Glutamatergic neuron (in vitro differentiated cells): ENCODE results near the gene CD300A. TPM values are rescaled to one million over a fixed set of nuclear protein-coding genes. Genes with fewer than 3 reads are reported as not detected.
"Not testable (repeated sequence)": the region's sequence is repeated elsewhere in the genome, so short reads cannot be mapped to it uniquely, and the experiment has no call there.

Experiments
- DNase-seq: peaks from one replicate; pipeline ENCODE4 v3.0.0; 2022
- H3K27ac Mint-ChIP-seq: one replicate; pipeline ENCODE4 v1.8.0; 2020; ENCODE audit warnings: mild to moderate bottlenecking, mixed read lengths, inconsistent platforms; ENCODE audit not compliant: unreplicated experiment
- H3K27me3 Mint-ChIP-seq: one replicate; pipeline ENCODE4 v1.8.0; 2020; ENCODE audit warnings: mild to moderate bottlenecking, moderate library complexity, mixed read lengths, inconsistent platforms; ENCODE audit not compliant: unreplicated experiment
- H3K36me3 Mint-ChIP-seq: one replicate; pipeline ENCODE4 v1.8.0; 2020; ENCODE audit warnings: mild to moderate bottlenecking, mixed read lengths, inconsistent platforms; ENCODE audit not compliant: unreplicated experiment
- H3K4me1 Mint-ChIP-seq: one replicate; pipeline ENCODE4 v1.8.0; 2020; ENCODE audit warnings: mild to moderate bottlenecking, low read depth, mixed read lengths, inconsistent platforms; ENCODE audit not compliant: unreplicated experiment
- H3K4me3 Mint-ChIP-seq: one replicate; pipeline ENCODE4 v1.8.0; 2020; ENCODE audit warnings: mild to moderate bottlenecking, mixed read lengths, inconsistent platforms; ENCODE audit not compliant: unreplicated experiment
- H3K9me3 Mint-ChIP-seq: one replicate; pipeline ENCODE4 v1.8.0; 2020; ENCODE audit warnings: mild to moderate bottlenecking, moderate library complexity, mixed read lengths, inconsistent platforms; ENCODE audit not compliant: unreplicated experiment
- CTCF ChIP-seq: fragments of 200-600 bp; sonication (generic); IDR thresholded peaks from one replicate; pipeline ENCODE4 v1.5.0; 2021; ENCODE audit not compliant: partially characterized antibody, unreplicated experiment
- total RNA-seq: library from RNA; stranded (reverse); fragmentation: NEBNext Ultra II Directional; extraction: Animal tissue kit (Norgen Biotek cat#: 25700); gene quantifications from one replicate; pipeline ENCODE4 v1.2.1, GENCODE V29; 2021; ENCODE audit not compliant: unreplicated experiment

The CD300A gene
- total RNA-seq, 1 donor from 2014 or later = 0.25 TPM

- H3K27me3 Mint-ChIP-seq = peaks cover 6% of the 10 kb centered on the region
- H3K4me3 Mint-ChIP-seq = no peak overlapping the region
- H3K27ac Mint-ChIP-seq = no peak overlapping the region
- no peaks in the 10 kb centered on the region for H3K4me1 Mint-ChIP-seq
- TF ChIP-seq CTCF = no peak
- peaks cover 3% of the 10 kb centered on the region for H3K9me3 Mint-ChIP-seq
- DNase-seq = no peak
- H3K36me3 Mint-ChIP-seq = peaks cover under 1% of the 10 kb centered on the region
Observed at GRCh38 chr17:74481621-74482020, 15.2 kb downstream of the CD300A start.

- no peak overlapping the region for H3K4me3 Mint-ChIP-seq
- peaks cover 3% of the 10 kb centered on the region for H3K9me3 Mint-ChIP-seq
- peaks cover 6% of the 10 kb centered on the region for H3K27me3 Mint-ChIP-seq
- H3K4me1 Mint-ChIP-seq = no peaks in the 10 kb centered on the region
- DNase-seq = no peak
- no peak overlapping the region for H3K27ac Mint-ChIP-seq
- TF ChIP-seq CTCF = no peak
- peaks cover 12% of the 10 kb centered on the region for H3K36me3 Mint-ChIP-seq
Observed at GRCh38 chr17:74484066-74484465, 17.6 kb downstream of the CD300A start.

- Mint-ChIP-seq H3K4me1 (no peaks in the 10 kb centered on the region), H3K27me3 (peaks cover 6% of the 10 kb centered on the region), H3K9me3 (peaks cover 3% of the 10 kb centered on the region), H3K27ac (no peak overlapping the region), H3K4me3 (no peak overlapping the region), H3K36me3 (peaks cover 16% of the 10 kb centered on the region)
- no peak for TF ChIP-seq CTCF
- DNase-seq = no peak
Observed at GRCh38 chr17:74485022-74485743, 18.7 kb downstream of the CD300A start.

GRCh38 chr17:74485841-74486240 is 19.4 kb downstream of the CD300A start:
- H3K27me3 Mint-ChIP-seq = peaks cover 5% of the 10 kb centered on the region
- DNase-seq = no peak
- TF ChIP-seq CTCF = no peak

GRCh38 chr17:74488276-74488675 is 21.8 kb downstream of the CD300A start:
- DNase-seq, H3K4me3 Mint-ChIP-seq, H3K4me1 Mint-ChIP-seq, H3K27me3 Mint-ChIP-seq, H3K9me3 Mint-ChIP-seq, H3K27ac Mint-ChIP-seq: not testable (repeated sequence)
- H3K36me3 Mint-ChIP-seq = peaks cover 16% of the 10 kb centered on the region

More at GRCh38 chr17:74485841-74486240, 19.4 kb downstream of the CD300A start:
- H3K4me3 Mint-ChIP-seq = no peak overlapping the region
- peaks cover under 1% of the 10 kb centered on the region for H3K9me3 Mint-ChIP-seq
- H3K4me1 Mint-ChIP-seq = no peaks in the 10 kb centered on the region
- H3K27ac Mint-ChIP-seq = no peak overlapping the region
- H3K36me3 Mint-ChIP-seq = peaks cover 16% of the 10 kb centered on the region
